WTC11 (cell line): ENCODE data around the gene KDM2A. TPM values are rescaled to one million over a fixed set of nuclear protein-coding genes. Genes with fewer than 3 reads are reported as not detected.

Experiments used
- ATAC-seq: fragments of 200-7000 bp; cut with Tn5 transposase; 2 replicates; pipeline ENCODE4 v1.10.0; 2021; ENCODE audit warnings: mild to moderate bottlenecking, moderate library complexity
- CTCF ChIA-PET: fragments of 300-600 bp; sonication (Branson Sonifier 250); formaldehyde crosslinking; loops from one replicate; lab custom pipeline; 2021; ENCODE audit warnings: antibody characterized with exemption; lab: Charles Lee
- POLR2A ChIA-PET: fragments of 350-600 bp; sonication (Branson Sonifier 250); formaldehyde crosslinking; loops from one replicate; lab custom pipeline; 2021; ENCODE audit warnings: antibody characterized with exemption; lab: Charles Lee
- DNase-seq: peaks from one replicate; pipeline ENCODE4 v3.0.0; 2021; ENCODE audit warnings: low spot score
- H3K27ac Mint-ChIP-seq: 2 replicates; pipeline ENCODE4 v1.8.0; 2021; ENCODE audit warnings: mixed read lengths
- H3K27me3 Mint-ChIP-seq: 2 replicates; pipeline ENCODE4 v1.8.0; 2021; ENCODE audit warnings: low read depth, mild to moderate bottlenecking, moderate library complexity, mixed read lengths
- H3K36me3 Mint-ChIP-seq: 2 replicates; pipeline ENCODE4 v1.8.0; 2021; ENCODE audit warnings: mixed read lengths
- H3K4me1 Mint-ChIP-seq: 2 replicates; pipeline ENCODE4 v1.8.0; 2022; ENCODE audit warnings: mixed read lengths
- H3K4me3 Mint-ChIP-seq: 2 replicates; pipeline ENCODE4 v1.8.0; 2021; ENCODE audit warnings: mild to moderate bottlenecking, moderate library complexity, mixed read lengths
- H3K9me3 Mint-ChIP-seq: 2 replicates; pipeline ENCODE4 v1.8.0; 2021; ENCODE audit warnings: mixed read lengths
- ATF2 ChIP-seq: sonication (generic); formaldehyde crosslinking; IDR thresholded peaks from 2 replicates; pipeline ENCODE4 v1.8.1; 2022; ENCODE audit warnings: low read depth, missing genetic modification reagents, borderline replicate concordance
- E2F4 ChIP-seq: sonication (generic); formaldehyde crosslinking; IDR thresholded peaks from 2 replicates; pipeline ENCODE4 v1.8.1; 2022; ENCODE audit warnings: low read depth, mild to moderate bottlenecking, moderate library complexity, missing genetic modification reagents, borderline replicate concordance
- FOXK1 ChIP-seq: sonication (generic); formaldehyde crosslinking; IDR thresholded peaks from 2 replicates; pipeline ENCODE4 v1.8.0; 2022; ENCODE audit warnings: mild to moderate bottlenecking, moderate library complexity, missing genetic modification reagents
- FOXP1 ChIP-seq: sonication (generic); formaldehyde crosslinking; IDR thresholded peaks from 2 replicates; pipeline ENCODE4 v1.8.0; 2022; ENCODE audit warnings: missing genetic modification reagents, mild to moderate bottlenecking, moderate library complexity, borderline replicate concordance
- GABPB1 ChIP-seq: sonication (generic); formaldehyde crosslinking; IDR thresholded peaks from 2 replicates; pipeline ENCODE4 v1.8.1; 2023; ENCODE audit warnings: mild to moderate bottlenecking, missing genetic modification reagents
- GTF2I ChIP-seq: fragments of 250-450 bp; sonication (Bioruptor Pico); conservative IDR thresholded peaks from 2 replicates; pipeline ENCODE4 v1.4.0; 2021; ENCODE audit warnings: mild to moderate bottlenecking
- KAT7 ChIP-seq: sonication (generic); formaldehyde crosslinking; IDR thresholded peaks from 2 replicates; pipeline ENCODE4 v1.8.1; 2023; ENCODE audit warnings: missing genetic modification reagents, mild to moderate bottlenecking, borderline replicate concordance
- MAX ChIP-seq: sonication (generic); formaldehyde crosslinking; IDR thresholded peaks from 2 replicates; pipeline ENCODE4 v1.8.0; 2022; ENCODE audit warnings: mild to moderate bottlenecking, missing genetic modification reagents
- MXD4 ChIP-seq: fragments of 250-450 bp; sonication (Bioruptor Pico); IDR thresholded peaks from 2 replicates; pipeline ENCODE4 v1.8.0; 2021; ENCODE audit warnings: mild to moderate bottlenecking, moderate library complexity, borderline replicate concordance
- NFE2L1 ChIP-seq: sonication (generic); formaldehyde crosslinking; IDR thresholded peaks from 2 replicates; pipeline ENCODE4 v1.8.1; 2023; ENCODE audit warnings: missing genetic modification reagents
- NR1H2 ChIP-seq: sonication (generic); formaldehyde crosslinking; IDR thresholded peaks from 2 replicates; pipeline ENCODE4 v1.9.0; 2021; ENCODE audit warnings: mild to moderate bottlenecking, moderate library complexity, missing genetic modification reagents
- NR2C2 ChIP-seq: sonication (generic); formaldehyde crosslinking; IDR thresholded peaks from 2 replicates; pipeline ENCODE4 v1.8.0; 2022; ENCODE audit warnings: mild to moderate bottlenecking, missing genetic modification reagents
- NR3C1 ChIP-seq: sonication (generic); formaldehyde crosslinking; conservative IDR thresholded peaks from 2 replicates; pipeline ENCODE4 v1.8.1; 2023; ENCODE audit warnings: low read depth, mild to moderate bottlenecking, missing genetic modification reagents
- OVOL2 ChIP-seq: fragments of 250-450 bp; sonication (Bioruptor Pico); IDR thresholded peaks from 2 replicates; pipeline ENCODE4 v1.9.0; 2021; ENCODE audit warnings: mild to moderate bottlenecking, borderline replicate concordance
- SMAD3 ChIP-seq: sonication (generic); formaldehyde crosslinking; IDR thresholded peaks from 2 replicates; pipeline ENCODE4 v1.8.0; 2022; ENCODE audit warnings: missing genetic modification reagents, mild to moderate bottlenecking, borderline replicate concordance
- SP1 ChIP-seq: sonication (generic); formaldehyde crosslinking; conservative IDR thresholded peaks from 2 replicates; pipeline ENCODE4 v1.8.1; 2022; ENCODE audit warnings: missing genetic modification reagents
- TEAD1 ChIP-seq: sonication (generic); formaldehyde crosslinking; IDR thresholded peaks from 2 replicates; pipeline ENCODE4 v1.8.0; 2022; ENCODE audit warnings: mild to moderate bottlenecking, missing genetic modification reagents
- TEAD4 ChIP-seq: sonication (generic); formaldehyde crosslinking; IDR thresholded peaks from 2 replicates; pipeline ENCODE4 v1.8.0; 2022; ENCODE audit warnings: mild to moderate bottlenecking, missing genetic modification reagents
- ZNF138 ChIP-seq: sonication (generic); formaldehyde crosslinking; conservative IDR thresholded peaks from 2 replicates; pipeline ENCODE4 v1.8.1; 2022; ENCODE audit warnings: mild to moderate bottlenecking, moderate library complexity, missing genetic modification reagents
- ZNF219 ChIP-seq: sonication (generic); formaldehyde crosslinking; IDR thresholded peaks from 2 replicates; pipeline ENCODE4 v1.8.0; 2023; ENCODE audit warnings: missing genetic modification reagents, mild to moderate bottlenecking, borderline replicate concordance
- ZNF423 ChIP-seq: fragments of 250-450 bp; sonication (Bioruptor Pico); IDR thresholded peaks from 2 replicates; pipeline ENCODE4 v2.1.2; 2022; ENCODE audit warnings: mild to moderate bottlenecking, moderate library complexity
- ZNF512 ChIP-seq: sonication (generic); formaldehyde crosslinking; IDR thresholded peaks from 2 replicates; pipeline ENCODE4 v1.8.1; 2022; ENCODE audit warnings: missing genetic modification reagents, borderline replicate concordance
- total RNA-seq: library from RNA; stranded (reverse); gene quantifications from 3 replicates; pipeline ENCODE4 v1.2.3, GENCODE V29; 2021
- TF ChIP-seq, protein P1 (sequence below): fragments of 250-450 bp; sonication (Bioruptor Pico); IDR thresholded peaks from 2 replicates; pipeline ENCODE4 v1.9.0; 2021; ENCODE audit warnings: moderate library complexity, mild to moderate bottlenecking, inconsistent platforms, borderline replicate concordance
- TF ChIP-seq, protein P2 (sequence below): fragments of 250-450 bp; sonication (Bioruptor Pico); IDR thresholded peaks from 2 replicates; pipeline ENCODE4 v2.1.2; 2022; ENCODE audit warnings: mild to moderate bottlenecking, moderate library complexity

Gene KDM2A
- total RNA-seq, 1 experiment from 2014 or later = 58.0 TPM

GRCh38 chr11:67238894-67239782 is 120.1 kb downstream of the KDM2A start (continued):
- TF ChIP-seq, protein P1, sequence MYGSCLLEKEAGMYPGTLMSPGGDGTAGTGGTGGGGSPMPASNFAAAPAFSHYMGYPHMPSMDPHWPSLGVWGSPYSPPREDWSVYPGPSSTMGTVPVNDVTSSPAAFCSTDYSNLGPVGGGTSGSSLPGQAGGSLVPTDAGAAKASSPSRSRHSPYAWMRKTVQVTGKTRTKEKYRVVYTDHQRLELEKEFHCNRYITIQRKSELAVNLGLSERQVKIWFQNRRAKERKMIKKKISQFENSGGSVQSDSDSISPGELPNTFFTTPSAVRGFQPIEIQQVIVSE = no peak
- TF ChIP-seq NR1H2 (CRISPR knock-in tag) (no peak), SP1 (CRISPR knock-in tag) (no peak)
- TF ChIP-seq, protein P2, sequence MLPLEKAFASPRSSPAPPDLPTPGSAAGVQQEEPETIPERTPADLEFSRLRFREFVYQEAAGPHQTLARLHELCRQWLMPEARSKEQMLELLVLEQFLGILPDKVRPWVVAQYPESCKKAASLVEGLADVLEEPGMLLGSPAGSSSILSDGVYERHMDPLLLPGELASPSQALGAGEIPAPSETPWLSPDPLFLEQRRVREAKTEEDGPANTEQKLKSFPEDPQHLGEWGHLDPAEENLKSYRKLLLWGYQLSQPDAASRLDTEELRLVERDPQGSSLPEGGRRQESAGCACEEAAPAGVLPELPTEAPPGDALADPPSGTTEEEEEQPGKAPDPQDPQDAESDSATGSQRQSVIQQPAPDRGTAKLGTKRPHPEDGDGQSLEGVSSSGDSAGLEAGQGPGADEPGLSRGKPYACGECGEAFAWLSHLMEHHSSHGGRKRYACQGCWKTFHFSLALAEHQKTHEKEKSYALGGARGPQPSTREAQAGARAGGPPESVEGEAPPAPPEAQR (CRISPR knock-in tag) = no peak
- TF ChIP-seq, all 79 proteins: peak for 0

GRCh38 chr11:67239783-67240575 is 120.9 kb downstream of the KDM2A start:
- DNase-seq (peak; percentile 98), ATAC-seq (peak; percentile 98)
- POLR2A ChIA-PET = interaction anchor here (0.6 to 1.7 kb wide), 19 partner anchors 22 to 1490 kb away, joined by 3 to 11 read pairs (median 3); partner anchors contain the start of genes ANKRD13D, KDM2A, RCE1 and SSH3
- CTCF ChIA-PET = interaction anchor here (0.5 to 3.4 kb wide), 20 partner anchors 9 to 390 kb away, joined by 3 to 29 read pairs (median 4); partner anchors contain the start of genes ANKRD13D, KDM2A and PPP1CA
- H3K4me1 Mint-ChIP-seq = peaks cover 35% of the 10 kb centered on the region
- H3K27me3 Mint-ChIP-seq = no peaks in the 10 kb centered on the region
- peak overlapping the region; percentile 96 for H3K4me3 Mint-ChIP-seq
- no peaks in the 10 kb centered on the region for H3K9me3 Mint-ChIP-seq
- peak overlapping the region; percentile 98 for H3K27ac Mint-ChIP-seq
- H3K36me3 Mint-ChIP-seq = peaks cover 32% of the 10 kb centered on the region
- TF ChIP-seq KAT7 = no peak
- no peak for TF ChIP-seq ZNF138 (CRISPR knock-in tag)
- no peak for TF ChIP-seq TEAD4 (CRISPR knock-in tag)
- no peak for TF ChIP-seq ZNF512 (CRISPR knock-in tag)
- peak; percentile 84; the same call in 1 of the 2 replicates for TF ChIP-seq SP1 (CRISPR knock-in tag)
- no peak for TF ChIP-seq MXD4 (CRISPR knock-in tag)
- TF ChIP-seq MAX (CRISPR knock-in tag) = peak; percentile 92
- peak; percentile 87 for TF ChIP-seq FOXK1 (CRISPR knock-in tag)
- peak; percentile 42; the same call in 1 of the 2 replicates for TF ChIP-seq SMAD3
- no peak for TF ChIP-seq E2F4
- TF ChIP-seq FOXP1 (CRISPR knock-in tag) = peak; percentile 85
- no peak for TF ChIP-seq NR3C1 (CRISPR knock-in tag)
- TF ChIP-seq GTF2I (CRISPR knock-in tag) = no peak
- TF ChIP-seq OVOL2 (CRISPR knock-in tag) = no peak
- peak; percentile 63; the same call in 1 of the 2 replicates for TF ChIP-seq GABPB1 (CRISPR knock-in tag)
- peak; percentile 94 for TF ChIP-seq NFE2L1
- no peak; the same call in 1 of the 2 replicates for TF ChIP-seq TEAD1
- no peak for TF ChIP-seq ZNF219 (CRISPR knock-in tag)
- no peak for TF ChIP-seq NR1H2 (CRISPR knock-in tag)
- TF ChIP-seq ATF2 (CRISPR knock-in tag) = no peak
- no peak for TF ChIP-seq NR2C2 (CRISPR knock-in tag)
- TF ChIP-seq, protein P2 (CRISPR knock-in tag) = no peak
- no peak for TF ChIP-seq ZNF423
